ENCODE results near the gene LPAR3.

DNA sequence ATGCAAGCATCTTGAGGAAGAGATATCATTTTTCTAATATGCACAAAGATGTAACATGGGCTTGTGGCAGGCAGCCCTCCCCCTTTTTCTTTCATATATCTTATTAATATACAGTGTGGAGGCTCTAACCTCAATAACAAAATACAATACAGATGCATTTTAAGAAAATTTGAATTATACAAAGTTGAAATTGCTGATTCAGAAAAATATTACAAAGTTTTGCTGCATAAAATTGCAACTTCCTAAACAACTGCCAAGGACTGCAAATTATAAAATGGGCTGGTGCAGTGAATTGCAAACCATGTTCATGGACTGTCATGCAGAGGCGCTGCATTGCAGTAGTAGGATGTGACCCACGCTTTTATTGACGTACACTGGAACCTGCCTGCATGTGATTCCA lies 84.0 kb downstream of the LPAR3 start:
- no peak for TF ChIP-seq EP300 (IDR thresholded peaks at IDR 0.05)
- no peak for TF ChIP-seq POLR2A (IDR thresholded peaks at IDR 0.05)
